Thyroid gland (tissue), 4 donors: ENCODE results near the gene MYO15A.

Experiments used
- CTCF ChIP-seq, 6 experiments: fragments of 200-600 bp in 3 of 6; fragments of 450-650 bp in 3 of 6; sonication (generic) in 3 of 6; IDR thresholded peaks; one replicate each; pipeline ENCODE4 v1.5.1; 2016 to 2019; ENCODE audit warnings: antibody characterized with exemption in 6 of 6, mild to moderate bottlenecking in 2 of 6, inconsistent platforms in 1 of 6, moderate library complexity in 1 of 6
- POLR2A ChIP-seq, 2 donors: fragments of 450-650 bp; IDR thresholded peaks; one replicate each; pipeline ENCODE4 v1.6.1; 2017; ENCODE audit warnings: antibody characterized with exemption in 2 of 2, mild to moderate bottlenecking in 2 of 2, moderate library complexity in 1 of 2

- TF ChIP-seq CTCF (IDR thresholded peaks at IDR 0.05) (no peak), POLR2A (IDR thresholded peaks at IDR 0.05) (no peak)
These were observed 35.7 kb downstream of the MYO15A start for GRCh38 chr17:18144261-18144660.
